ENCODE data around the gene TMEM161A. TPM values are rescaled to one million over a fixed set of nuclear protein-coding genes. Genes with fewer than 3 reads are reported as not detected.

Gene TMEM161A
- polyA plus RNA-seq, 1 donor: 26.1 TPM

DNA sequence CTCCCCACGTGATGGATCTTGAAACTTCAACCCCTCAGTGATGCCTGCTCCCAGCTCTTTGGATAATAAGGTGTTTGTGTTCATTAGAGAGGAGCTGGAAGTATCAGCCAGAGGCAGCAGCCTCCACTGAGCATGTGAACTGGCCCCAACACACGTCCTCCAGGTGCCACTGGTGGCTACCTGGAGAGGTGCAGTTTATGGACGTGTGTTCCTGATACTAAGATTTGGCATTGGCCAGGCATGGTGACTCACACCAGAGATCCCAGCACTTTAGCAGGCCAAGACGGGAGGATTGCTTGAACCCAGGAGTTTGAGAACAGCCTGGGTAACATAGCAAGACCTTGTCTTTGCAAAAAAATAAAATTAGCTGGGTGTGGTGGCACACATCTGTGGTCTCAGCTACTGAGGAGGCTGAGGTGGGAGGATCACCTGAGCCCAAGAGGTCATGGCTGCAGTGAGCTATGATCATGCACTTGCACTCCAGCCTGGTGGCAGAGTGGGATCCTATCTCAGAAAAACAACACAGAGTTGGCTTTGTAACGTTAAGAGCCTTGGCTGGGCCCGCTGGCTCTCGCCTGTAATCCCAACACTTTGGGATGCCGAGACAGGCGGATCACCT, 40.1 kb downstream of the TMEM161A start:
- DNase-seq: no peak

DNA sequence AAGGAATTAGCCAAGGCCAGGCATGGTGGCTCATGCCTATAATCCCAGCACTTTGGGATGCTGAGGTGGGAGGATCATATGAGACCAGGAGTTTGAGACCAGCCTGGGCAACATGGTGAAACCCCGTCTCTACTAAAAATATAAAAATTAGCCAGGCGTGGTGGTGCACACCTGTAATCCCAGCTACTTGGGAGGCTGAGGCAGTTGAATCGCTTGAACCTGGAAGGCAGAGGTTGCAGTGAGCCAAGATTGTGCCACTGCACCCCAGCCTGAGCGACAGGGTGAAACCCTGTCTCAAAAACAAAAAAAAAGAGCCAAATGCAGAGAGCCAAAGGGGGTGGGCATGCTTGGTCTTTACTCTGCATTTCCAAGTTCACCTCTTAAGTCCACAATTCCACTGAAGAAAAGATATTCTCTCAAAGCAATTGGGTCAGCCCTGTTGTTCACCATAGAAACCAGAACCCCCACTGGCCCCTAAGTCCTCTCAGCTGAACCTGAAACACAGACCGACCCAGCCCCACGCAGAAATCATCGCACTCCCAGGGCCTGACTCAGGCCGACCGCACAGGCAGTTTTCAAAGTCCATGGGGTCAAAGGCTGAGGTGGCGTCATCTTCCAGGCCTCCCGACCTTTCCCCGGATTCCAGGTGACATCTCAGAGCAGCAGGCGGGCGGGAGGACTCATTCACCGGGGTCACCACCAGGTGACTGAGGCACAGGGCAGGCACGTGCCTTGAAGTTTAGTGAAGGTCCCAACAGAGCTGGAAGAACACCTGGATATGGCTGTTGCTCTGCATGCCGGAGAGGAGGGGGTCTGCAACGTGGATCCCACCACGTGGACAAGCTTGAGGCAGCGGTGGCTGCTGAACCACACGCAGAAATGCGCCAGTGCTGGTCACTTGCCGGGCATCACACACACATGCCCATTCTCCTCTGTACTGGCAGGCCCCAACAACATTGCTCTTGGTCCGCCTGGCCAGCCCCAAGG, 41.3 kb downstream of the TMEM161A start:
- no peak for DNase-seq

DNA sequence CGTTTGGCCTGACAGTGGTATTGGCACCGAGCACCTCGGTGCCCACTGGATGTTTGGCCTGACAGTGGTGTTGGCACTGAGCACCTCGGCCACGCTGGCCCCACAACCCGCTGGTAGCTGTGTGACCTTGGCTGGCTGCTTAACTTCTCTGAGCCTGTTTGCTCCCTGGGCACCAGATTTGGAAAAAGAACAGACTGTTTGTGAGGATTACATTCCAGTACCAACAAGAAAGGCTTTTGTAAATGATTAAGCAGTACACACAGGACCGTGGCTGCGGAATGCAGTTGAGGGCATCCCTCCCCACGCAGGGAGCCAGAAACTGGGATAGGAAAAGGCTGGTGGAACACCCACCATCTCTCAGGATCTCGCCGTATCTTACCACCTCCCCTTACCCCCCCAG, 42.6 kb downstream of the TMEM161A start:
- no peak for DNase-seq

- DNase-seq: no peak
These were observed 43.8 kb downstream of the TMEM161A start for GRCh38 chr19:19094513-19094912.

GRCh38 chr19:19087676-19088075, 50.6 kb downstream of the TMEM161A start:
- DNase-seq: no peak

- no peak for DNase-seq
These were observed 54.7 kb downstream of the TMEM161A start for GRCh38 chr19:19083413-19084178.

- DNase-seq: no peak
These were observed 56.6 kb downstream of the TMEM161A start for GRCh38 chr19:19081642-19082151.

GRCh38 chr19:19079571-19079970, 58.7 kb downstream of the TMEM161A start:
- no peak for DNase-seq

DNA sequence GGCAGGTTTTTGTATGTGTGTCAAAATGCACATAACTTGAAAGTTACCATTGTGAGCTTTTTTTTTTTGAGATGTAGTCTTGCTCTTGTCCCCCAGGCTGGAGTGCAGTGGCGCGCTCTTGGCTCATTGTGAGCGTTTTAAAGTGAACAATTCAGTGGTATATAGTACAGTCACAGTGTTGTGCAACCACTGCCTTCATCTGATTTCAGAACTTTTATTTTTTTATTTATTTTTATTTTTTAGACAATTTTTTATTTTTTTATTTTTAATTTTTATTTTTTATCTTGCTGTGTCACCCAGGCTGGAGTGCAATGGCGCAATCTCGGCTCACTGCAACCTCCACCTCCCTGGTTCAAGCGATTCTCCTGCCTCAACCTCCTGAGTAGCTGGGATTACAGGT, 59.5 kb downstream of the TMEM161A start:
- no peak for DNase-seq

DNA sequence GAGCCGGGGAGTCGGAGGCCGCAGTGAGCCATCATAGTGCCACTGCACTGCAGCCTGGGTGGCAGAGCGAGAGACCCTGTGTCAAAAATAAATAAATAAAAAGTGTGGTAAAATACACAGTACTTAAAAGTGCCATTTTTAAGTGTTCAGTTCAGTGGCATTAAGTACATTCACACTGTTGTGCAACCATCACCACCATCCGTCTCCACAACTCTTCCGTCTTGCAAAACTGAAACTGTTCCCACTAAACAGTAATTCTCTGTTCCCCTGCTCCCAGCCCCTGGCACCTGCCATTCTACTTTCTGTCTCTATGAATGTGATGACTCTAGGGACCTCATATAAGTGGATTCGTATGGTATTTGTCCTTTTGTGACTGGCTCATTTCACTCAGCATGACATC, 61.2 kb downstream of the TMEM161A start:
- DNase-seq: no peak

DNA sequence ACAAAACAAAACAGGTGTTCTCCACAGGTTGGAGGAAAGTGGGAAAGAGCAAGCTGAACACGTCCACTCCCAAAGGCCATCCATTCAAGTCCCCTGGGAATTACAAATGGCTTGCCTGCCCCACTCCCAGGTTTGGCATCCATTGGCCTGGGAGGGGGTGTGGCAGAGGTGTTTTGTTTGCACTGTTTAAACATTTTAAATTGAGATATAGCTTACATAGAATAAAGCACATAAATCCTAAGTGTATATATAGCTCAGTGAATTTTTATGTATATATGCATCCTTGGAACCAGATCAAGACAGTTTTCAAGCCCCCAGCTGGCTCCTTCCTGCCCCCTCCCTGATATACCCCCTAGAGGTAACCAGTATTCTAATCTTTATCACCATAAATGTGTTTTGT, 61.8 kb downstream of the TMEM161A start:
- DNase-seq: no peak

DNA sequence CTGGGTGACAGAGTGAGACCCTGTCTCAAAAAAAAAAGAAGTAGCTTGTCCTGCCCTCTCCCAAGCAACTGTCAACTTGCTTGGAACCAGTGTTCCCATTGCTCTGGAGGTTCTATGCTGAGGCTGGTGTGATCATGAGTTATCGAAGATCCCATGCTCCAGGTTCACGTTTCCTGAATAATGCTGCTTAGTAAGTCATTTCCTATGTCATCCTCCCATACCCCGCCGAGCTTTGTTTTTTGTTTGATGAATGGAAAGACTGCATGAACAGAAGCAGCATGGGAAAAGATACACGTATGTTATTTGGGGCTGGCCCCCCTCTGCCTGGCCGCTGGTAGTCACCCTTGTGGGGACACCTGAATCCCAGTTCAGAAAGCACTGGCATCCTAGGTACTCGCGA, 63.2 kb downstream of the TMEM161A start:
- DNase-seq: no peak

DNA sequence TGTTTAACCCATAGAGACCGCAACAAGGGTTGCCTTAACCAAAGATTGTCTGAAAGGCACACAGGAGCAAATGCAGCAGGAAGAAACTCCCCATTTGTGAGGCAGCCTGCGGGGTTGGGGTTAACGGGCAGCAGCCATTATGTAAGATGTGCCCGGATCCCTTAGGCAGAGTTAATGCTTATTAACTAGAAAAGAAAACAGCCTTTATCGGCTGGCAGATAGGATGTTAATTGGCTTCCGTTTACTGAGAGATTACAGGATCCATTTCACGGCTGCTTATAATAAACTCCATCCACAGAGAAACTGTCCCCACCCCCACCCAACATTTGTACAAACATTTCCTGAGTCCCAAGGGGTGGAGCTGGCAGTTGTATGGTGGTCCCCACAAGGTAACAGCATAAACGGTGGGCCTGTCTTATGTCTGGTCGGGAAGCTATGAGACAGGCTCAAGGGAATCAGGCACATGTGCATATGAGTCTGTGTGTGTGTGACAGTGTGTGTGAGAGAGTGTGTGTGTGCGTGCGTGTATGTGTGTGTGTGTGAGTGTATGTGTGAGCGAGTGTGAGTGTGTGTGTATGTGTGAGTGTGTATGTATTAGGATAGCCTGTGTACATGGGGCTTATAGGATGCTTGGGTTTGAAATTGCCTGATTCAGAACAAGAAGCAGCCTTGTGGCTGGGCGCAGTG, 63.9 kb downstream of the TMEM161A start:
- no peak for DNase-seq

- DNase-seq: no peak
These were observed 66.4 kb downstream of the TMEM161A start for GRCh38 chr19:19071897-19072296.

Other genes with a start within 250 kb of the TMEM161A start
- 4.5 TPM for gene CERS1, start 242.3 kb downstream of the TMEM161A start, polyA plus RNA-seq (ENCODE audit: insufficient read length)
- 89.5 TPM for gene COPE, start 219.1 kb downstream of the TMEM161A start, polyA plus RNA-seq (ENCODE audit: insufficient read length)
- 40.2 TPM for gene DDX49, start 218.8 kb downstream of the TMEM161A start, polyA plus RNA-seq (ENCODE audit: insufficient read length)
- gene HOMER3, start 197.3 kb downstream of the TMEM161A start, polyA plus RNA-seq (ENCODE audit: insufficient read length): 48.2 TPM
- 129 TPM for gene SUGP2, start 105.0 kb downstream of the TMEM161A start, polyA plus RNA-seq (ENCODE audit: insufficient read length)
- 40.9 TPM for gene ARMC6, start 104.9 kb downstream of the TMEM161A start, polyA plus RNA-seq (ENCODE audit: insufficient read length)
- gene SLC25A42, start 74.5 kb downstream of the TMEM161A start, polyA plus RNA-seq (ENCODE audit: insufficient read length): 20.0 TPM
- 1.8 TPM for gene MEF2B, start 31.8 kb upstream of the TMEM161A start, polyA plus RNA-seq (ENCODE audit: insufficient read length)
- gene BORCS8, start 53.7 kb upstream of the TMEM161A start, polyA plus RNA-seq (ENCODE audit: insufficient read length): 18.7 TPM
- gene RFXANK, start 53.8 kb upstream of the TMEM161A start, polyA plus RNA-seq (ENCODE audit: insufficient read length): 62.1 TPM
- gene NR2C2AP, start 64.9 kb upstream of the TMEM161A start, polyA plus RNA-seq (ENCODE audit: insufficient read length): 11.4 TPM
- 0.05 TPM for gene NCAN, start 73.5 kb upstream of the TMEM161A start, polyA plus RNA-seq (ENCODE audit: insufficient read length)
- 3.4 TPM for gene TM6SF2, start 134.8 kb upstream of the TMEM161A start, polyA plus RNA-seq (ENCODE audit: insufficient read length)
- 57.4 TPM for gene SUGP1, start 182.0 kb upstream of the TMEM161A start, polyA plus RNA-seq (ENCODE audit: insufficient read length)
- gene MAU2, start 182.4 kb upstream of the TMEM161A start, polyA plus RNA-seq (ENCODE audit: insufficient read length): 70.1 TPM

Measured in left kidney (tissue), 2 donors.